Activated T-helper 1 cell treated with anti-CD3 and anti-CD28 coated beads, Interleukin-2, amount 50 U/mL, for 16 hours (primary cell): ENCODE measurements around the gene GRIP1.

Experiments used
- DNase-seq, 2 donors: peaks; one replicate each; pipeline ENCODE4 v3.0.0-alpha.2; 2020; ENCODE audit warnings: low read depth in 1 of 2, low spot score in 1 of 2

The GRIP1 gene

DNA sequence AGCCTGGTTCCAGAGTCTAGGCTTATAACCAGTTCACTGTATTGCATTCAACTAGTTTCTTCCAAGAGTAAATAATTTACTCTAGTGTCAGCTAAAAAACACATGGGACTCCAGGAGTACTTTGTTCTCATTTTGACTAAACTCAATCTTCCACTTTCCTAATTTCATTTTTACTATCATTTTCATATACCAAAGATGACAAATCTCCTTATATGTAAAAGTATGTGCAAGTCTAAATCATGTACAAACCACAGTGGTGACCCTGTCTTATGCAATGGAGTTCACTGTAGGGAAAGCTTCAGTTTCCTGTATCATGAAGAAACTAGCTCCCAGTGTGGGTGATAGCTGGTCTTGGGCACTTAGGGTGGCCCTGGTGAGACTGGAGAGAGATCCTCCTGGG is 225.0 kb downstream of the GRIP1 start:
- DNase-seq: no peak

DNA sequence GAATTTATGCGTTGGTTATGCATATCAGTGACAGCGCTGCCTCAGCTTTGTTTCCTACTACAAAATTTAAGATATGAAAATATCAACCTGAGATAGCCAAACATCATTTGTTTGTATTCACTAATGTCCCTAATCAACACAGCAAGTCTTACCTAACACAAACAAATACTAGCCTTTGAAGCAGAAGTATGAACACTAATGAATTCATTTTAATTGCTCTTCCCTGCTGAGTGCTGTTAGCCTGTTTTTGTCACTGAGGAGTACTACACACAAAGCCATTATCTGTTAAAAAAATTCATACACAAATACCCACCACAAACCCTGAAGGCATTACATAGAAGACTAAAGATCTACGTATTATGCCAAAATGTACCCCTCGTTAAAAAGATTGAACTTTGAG is 225.8 kb downstream of the GRIP1 start:
- DNase-seq: no peak

DNA sequence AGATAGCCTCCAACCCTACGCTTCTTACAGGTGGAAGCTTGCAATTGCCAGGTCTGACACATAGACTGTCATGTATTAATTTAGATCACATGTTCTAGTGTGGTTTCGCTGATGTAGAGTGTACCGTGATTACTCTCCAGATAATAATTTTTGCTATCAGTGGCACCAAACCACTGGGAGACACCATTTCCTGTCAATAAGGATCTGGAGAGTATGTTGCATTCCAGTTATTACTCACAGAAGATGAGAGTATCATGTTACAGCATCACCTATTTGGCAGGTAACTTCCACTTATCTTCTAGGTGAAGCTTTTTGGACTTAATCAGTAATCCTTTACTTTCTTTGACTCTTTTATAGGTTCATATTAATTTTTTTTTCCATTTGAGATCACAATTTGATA is 229.3 kb downstream of the GRIP1 start:
- no peak for DNase-seq

DNA sequence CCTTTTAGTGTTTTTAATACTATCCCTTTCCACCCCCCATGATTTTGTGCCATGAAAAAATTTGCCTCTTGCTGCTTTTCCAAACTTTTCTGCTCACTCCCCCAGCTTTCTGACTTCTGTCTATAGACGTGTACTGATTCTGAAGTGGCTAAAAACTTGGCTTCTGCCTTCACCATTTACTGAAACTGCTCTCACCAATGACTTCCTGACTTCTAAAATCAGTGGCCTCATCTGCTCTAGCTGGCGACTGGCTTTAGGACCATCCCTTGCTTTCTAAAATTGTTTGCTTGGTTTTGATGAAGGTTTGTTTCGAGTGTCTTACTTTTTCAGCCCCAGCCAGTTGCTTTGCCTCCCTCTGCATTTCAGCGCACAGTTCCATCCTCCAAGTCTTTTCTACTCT is 231.2 kb downstream of the GRIP1 start:
- DNase-seq: no peak

DNA sequence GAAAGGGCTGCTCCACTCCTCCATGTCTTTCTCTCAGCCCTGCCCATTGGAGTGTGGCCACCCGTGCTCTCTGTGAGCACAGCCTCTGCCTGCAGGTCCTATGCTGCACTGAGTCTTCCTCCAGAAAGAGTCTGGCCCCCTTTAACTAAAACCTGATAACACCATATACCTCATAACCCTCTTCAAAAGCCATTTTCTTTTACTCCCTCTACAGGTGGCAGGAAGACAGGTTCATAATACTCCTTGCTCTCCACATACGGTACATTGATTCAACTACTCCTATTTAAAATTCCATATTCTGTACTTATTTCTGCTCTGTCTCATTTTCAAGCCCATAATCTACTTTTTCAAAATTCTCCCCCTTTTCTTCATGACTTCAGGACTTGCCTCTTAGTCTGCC is 232.6 kb downstream of the GRIP1 start:
- no peak for DNase-seq

DNA sequence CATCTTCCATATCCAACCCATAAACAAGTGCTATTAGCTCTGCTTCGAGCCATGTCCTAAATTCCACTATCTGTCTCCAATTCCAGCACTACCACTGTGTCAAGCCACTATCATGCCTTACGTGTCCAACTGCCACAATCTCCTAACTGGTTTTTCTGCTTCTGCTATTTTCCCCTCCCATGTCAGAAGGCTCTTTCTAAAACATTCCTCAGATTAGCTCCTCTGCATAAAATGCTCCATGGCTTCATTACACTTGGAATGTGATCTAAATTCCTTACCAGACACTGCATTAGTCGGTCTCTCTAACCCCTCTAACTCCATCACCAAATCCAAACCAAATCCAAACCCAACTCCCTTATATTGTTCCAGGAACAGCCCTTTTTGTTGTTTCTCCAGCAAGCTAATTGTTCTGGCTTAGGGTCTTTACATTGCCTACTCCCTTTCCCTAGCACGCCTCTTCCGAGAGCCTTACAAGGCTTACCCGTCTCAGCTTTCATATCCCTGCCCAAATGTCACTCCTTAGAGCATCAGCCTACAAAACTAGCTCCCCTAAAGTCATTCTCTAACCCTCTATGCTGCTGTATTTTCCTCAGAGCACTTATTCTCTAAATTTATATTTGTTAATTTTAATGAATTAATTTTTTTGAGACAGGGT is 236.8 kb downstream of the GRIP1 start:
- DNase-seq: no peak

DNA sequence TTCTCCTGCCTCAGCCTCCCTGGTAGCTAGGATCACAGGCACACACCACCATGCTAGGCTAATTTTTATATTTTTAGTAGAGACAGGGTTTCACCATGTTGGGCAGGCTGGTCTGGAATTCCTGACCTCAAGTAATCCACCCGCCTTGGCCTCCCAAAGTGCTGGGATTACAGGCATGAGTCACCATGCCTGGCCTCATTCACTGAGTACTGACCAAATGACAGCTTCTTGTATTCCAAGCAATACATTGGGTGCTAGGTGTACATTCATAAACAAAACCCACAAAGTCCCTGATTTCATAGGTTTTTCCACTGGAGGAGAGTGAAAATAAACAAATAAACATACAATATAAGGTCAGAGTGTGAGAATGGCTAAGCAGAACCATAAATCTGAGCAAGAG is 240.3 kb downstream of the GRIP1 start:
- DNase-seq: no peak

DNA sequence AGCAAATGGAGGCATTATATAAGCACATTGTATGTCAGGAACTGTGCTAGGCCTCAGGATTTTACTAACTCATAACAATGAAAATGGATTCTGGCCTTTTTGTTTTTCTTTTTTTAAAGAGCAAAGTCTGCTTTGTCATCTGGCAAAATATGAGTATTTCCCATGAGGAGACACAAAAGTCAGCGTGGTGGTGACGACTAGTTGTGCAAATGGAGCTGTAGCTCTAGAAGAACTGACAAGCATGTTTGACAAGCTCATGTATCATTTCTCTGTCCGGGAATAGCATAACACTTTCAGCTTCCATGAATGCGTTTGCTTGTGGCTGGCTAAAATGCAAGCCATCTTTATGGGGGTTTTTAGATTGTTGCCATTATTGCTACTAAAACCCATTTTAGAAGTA is 248.8 kb downstream of the GRIP1 start:
- no peak for DNase-seq

DNA sequence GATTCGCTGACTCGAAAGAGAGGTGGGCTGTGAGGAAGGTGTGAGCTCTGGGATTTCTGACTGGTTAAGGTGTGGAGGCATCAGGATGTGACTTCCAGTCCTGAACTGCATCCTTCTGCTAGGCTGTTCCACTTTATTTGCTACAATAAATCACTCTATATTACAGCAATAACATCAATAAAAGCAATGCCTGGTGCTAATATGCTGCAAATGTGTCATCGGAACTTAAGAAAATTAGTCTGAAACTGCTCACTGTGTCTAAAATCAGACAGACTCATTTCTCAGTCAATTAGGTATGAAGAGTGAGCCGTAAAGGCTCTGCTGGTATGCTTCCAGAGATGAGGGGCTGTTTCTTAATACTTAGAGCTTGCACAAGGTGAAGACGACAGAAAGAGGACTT is 250.0 kb downstream of the GRIP1 start:
- DNase-seq: no peak

DNA sequence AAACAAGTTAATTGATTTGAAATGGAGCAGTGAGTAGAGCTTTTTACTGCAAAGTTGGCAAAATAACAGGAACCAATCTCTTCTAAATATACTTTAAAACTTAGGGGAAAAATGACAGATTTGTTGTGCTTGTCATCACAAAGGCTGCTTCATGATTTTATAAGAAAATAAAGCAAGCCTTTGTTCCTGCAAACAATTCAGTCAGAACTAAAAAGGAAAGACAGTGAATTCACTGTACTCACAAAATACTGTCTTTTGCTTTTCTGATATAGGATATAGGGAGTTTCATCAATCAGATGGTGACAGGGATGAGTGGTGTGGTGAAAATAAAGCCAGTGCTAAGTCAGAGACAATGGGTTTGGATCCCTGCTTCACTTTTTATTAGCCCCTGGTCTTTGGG is 250.6 kb downstream of the GRIP1 start:
- no peak for DNase-seq

DNA sequence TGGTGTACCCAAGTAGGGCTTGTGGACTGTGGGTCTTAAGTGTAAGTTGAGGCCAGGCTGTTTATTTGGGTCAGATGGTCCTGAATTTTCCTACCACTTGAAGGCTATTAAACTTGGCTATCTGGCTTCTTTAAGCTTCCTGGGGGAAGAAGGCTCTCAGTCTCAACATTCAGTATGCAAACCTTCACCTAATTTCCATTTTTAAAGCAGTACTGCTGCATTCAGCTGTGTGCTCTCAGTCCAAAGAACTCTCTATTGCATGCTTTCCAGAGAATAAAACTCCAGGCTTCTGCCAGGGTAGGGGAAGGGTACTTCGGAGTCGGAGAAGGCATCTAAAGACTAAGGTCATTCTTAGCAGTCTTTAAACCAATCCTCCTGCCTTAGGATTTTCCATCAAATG is 252.2 kb downstream of the GRIP1 start:
- no peak for DNase-seq

DNA sequence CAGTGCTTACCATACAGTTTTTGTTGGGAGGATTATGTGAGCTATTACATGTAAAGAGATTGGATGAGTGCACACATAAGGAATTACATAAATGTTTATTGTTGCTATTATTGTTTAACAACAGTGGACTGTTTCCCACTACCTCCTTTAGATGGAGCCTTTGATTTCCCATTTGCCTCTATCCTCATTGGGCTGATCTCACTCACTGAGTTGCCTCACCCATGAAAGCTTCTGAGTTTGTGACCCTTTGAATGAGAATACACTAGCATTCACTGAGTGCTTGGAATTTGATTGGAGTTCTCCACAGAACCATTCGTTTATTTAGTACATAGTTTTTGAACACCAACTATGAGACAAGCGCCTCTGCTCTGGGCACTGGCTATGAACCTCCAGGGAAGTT is 255.6 kb downstream of the GRIP1 start:
- DNase-seq: no peak

DNA sequence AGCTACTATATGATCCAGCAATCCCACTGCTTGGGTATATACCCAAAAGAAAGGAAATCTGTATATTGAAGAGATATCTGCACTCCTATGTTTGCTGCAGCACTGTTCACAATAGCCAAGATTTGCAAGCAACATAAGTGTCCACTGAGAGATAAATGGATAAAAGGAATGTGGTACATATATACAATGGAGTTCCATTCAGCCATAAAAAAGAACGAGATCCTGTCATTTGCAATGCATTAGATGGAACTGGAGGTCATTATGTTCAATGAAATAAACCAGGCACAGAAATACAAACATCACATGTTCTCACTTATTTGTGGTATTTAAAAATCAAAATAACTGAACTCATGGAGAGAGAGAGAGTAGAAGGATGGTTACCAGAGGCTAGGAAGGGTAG is 260.0 kb downstream of the GRIP1 start:
- DNase-seq: no peak

DNA sequence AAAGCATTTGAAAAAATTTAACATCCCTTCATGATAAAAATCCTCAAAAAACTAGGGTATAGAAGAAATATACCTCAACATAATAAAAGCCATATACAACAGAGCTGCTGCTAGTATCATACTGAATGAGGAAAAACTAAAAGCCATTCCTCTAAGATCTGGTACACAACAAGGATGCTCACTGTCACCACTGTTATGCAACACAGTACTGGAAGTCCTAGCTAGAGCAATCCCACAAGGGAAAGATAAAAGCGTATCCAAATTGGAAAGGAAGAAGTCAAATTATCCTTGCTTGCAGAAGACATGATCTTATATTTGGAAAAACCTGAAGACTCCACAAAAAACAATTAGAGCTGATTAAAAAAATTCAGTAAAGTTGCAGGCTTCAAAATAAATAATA is 261.7 kb downstream of the GRIP1 start:
- DNase-seq: no peak

DNA sequence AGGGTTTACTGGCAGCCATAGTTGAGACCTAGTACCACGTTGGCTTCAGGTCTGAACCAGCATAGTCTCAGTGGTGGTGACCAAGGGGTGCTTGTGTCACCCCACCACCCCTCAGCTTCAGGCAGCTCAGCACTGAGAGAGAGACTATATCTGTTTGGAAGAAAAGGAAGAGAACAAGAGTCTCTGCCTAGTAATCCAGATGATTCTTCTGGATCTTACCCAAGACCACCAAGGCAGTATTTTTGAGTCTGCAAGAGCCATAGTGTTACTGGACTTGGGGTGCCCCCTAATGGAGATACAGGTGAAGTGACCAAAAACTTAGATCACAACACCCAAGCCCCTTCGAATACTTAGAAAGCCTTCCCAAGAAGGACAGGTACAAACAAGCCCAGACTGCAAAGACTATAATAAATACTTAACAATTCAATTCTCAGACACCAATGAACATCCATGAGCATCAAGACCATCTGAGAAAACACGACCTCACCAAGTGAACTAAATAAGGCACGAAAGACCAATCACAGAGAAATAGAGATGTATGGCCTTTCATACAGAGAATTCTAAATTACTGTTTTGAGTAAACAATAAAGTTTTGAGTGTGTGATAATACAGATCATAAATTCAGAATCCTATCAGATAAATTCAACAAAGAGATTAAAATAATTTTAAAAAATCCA is 269.5 kb downstream of the GRIP1 start:
- DNase-seq: peak in 1 of 2 donors; percentile 2

DNA sequence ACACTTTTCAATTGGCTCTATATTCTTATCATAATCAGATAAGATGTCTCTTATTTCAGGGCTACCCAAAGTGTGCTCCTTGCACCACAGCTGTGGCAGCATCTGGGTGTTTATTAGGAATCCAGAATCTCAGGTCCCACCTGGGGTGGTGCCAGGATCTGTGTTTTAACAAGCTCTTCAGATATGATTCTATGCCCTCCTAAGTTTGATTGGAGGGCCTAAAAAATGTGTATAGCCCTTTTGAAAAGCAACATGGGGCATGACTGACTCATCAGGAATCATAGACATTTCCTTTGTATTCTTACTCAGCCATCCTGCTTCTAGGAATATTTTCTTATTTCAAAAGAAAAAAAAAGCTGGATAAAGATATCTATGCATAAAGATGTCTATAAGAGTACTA is 273.5 kb downstream of the GRIP1 start:
- no peak for DNase-seq

DNA sequence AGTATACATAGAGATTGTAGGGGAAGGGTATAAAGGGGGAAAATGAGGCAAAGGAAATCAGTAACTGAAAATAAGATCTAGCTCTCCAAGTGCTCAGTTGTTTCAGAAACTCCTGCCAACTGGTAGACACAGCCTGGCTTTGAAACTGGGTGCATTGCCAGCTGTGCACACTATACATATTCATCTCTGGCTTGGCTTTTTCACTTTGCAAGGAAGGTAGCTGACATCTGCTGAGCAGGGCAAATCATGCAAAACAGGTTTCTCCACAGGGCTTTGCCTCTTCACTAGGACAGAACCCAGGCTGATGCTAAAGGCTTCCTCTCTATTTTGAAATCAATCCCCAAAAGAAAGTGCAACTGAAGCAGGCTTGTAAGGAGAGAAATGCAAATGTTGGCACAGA is 275.1 kb downstream of the GRIP1 start:
- DNase-seq: no peak

DNA sequence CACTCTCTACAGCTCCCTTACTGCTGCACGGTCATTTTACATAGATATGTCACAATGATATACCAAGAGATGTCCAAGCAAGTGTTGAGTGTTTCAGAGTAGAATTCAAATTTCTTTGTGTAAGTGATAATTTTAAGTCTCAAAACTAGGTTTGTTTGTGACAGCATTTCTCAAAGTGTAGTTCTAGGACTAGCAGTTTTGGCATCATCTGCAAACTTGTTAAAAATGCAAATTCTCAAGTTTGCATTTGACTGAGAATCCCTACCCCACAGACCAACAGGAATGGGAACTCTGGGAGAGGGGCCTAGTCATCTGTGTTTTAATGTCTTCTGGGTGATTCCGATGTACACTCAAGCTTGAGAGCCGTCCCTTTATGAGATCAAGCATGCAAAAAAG is 279.0 kb downstream of the GRIP1 start:
- no peak for DNase-seq

DNA sequence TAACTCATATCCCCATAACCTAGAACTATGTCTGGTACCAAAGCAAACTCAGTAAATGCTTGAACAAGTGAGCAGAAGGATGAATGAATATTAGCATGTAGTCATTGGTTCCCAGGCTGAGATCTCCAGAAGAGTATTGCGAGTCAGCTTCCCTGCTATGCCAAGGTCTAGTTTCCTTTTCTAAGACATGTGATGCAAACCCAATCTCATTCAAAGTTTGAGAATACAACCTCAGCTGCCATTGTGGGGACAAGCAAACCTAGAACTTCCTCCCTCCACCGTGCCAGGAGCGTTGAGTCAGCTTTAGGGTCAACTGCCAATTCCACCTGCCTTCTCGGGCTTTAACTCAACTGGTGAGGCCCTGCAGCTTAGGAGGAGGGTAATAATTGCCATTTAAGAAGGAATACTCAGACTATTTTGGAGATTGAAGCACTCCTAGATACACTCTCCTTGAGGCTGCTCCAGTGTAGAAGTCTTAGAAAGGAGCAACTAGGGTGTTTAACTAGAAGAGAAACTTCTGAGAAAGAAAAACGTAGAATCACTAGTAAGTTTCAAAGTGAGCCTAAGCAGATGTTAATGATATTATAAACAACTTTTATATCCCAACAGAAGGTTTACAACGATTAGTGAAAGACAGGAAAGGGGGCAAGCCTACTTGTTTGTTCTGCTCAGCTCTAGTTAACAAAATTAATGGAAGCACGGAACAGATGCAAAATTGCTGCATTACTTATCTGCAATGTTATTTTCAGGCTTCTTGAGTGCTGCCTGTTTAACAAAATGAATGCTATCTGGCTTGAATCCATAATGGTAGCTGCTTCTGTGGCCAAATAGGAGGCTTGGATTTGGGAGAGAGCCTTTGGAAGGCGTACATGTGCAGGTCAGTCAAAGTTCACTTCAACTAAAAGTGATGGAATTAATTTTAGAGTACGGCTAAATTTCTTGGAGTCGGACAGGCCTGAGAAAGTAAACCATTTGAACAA is 279.7 kb downstream of the GRIP1 start:
- DNase-seq: no peak

DNA sequence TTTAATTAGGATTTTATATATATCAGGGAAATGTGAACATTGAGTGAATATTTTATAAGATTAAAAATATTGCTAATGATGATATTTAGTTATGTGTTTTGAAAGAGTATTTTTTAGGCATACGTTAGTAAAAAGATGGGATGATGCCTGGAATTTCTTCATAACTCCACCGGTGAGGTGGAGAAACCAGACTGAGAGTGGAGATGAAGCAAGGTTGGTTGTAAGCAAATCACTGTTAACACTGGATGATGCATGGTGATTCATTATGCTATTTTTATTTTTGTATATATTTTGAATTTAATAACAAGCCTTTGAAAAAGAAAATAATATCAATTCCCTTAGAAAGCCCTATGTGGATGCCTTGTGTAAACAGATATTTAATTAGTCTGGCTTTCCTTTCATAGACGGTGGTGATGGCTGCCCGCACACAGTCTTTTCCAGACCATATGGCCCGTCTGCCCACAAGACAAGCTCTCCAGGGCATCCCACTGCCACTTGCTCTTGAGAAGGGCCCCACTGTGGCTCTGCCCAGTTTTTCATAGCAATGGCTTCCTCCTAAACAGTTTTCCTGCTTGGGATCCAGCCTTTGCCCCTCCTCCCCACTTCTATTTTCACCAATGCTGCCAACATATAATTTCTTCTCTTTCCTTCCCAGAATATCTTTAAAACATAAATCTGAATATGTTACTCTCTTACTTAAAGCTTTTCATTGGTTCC is 281.1 kb downstream of the GRIP1 start:
- DNase-seq: no peak

DNA sequence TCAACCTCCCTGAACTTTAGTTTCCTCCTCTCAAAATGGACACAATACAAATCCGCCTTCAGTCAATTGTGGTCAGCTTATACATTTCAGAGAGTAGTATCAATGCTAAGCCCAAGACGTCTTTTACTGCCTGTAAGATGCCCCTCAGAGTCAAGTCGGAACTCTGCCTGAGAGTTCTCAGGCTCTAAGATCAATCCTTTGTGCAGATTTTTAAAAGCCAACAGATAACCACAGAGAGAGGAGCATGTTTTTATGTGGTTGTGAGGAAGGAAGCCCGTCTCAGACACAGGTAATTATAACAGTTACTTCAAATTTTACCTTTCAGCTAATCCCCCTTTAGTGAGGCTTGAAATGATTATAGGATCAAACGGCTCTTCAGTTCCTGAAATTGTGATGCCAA is 285.0 kb downstream of the GRIP1 start:
- DNase-seq: no peak
